ENCODE measurements around the gene MAPKBP1.
A peak's percentile ranks its signal among the peaks of the same experiment; 100 is the strongest.

Gene MAPKBP1

GRCh38 chr15:41843571-41843970 lies 69.3 kb downstream of the MAPKBP1 start:
- peaks cover 27% of the 10 kb centered on the region for H3K36me3 ChIP-seq (ENCODE audit: control insufficient read depth, insufficient read depth, low read length, severe bottlenecking)
- H3K9me3 ChIP-seq (ENCODE audit: control insufficient read depth, low read length) = no peaks in the 10 kb centered on the region
- H3K27me3 ChIP-seq (replicated peaks; ENCODE audit: control insufficient read depth, insufficient read depth, low read length) = no peaks in the 10 kb centered on the region
- no peak overlapping the region for H3K4me3 ChIP-seq (ENCODE audit: low read length)
- H3K9ac ChIP-seq (ENCODE audit: low read length) = no peak overlapping the region
- peaks cover 3% of the 10 kb centered on the region for H3K4me1 ChIP-seq (ENCODE audit: control insufficient read depth, insufficient read depth, low read length)
- no peak for DNase-seq (ENCODE audit: low read depth)

GRCh38 chr15:41844814-41845213 lies 70.5 kb downstream of the MAPKBP1 start:
- H3K9me3 ChIP-seq (ENCODE audit: control insufficient read depth, low read length) = no peaks in the 10 kb centered on the region
- no peak for DNase-seq (ENCODE audit: low read depth)

DNA sequence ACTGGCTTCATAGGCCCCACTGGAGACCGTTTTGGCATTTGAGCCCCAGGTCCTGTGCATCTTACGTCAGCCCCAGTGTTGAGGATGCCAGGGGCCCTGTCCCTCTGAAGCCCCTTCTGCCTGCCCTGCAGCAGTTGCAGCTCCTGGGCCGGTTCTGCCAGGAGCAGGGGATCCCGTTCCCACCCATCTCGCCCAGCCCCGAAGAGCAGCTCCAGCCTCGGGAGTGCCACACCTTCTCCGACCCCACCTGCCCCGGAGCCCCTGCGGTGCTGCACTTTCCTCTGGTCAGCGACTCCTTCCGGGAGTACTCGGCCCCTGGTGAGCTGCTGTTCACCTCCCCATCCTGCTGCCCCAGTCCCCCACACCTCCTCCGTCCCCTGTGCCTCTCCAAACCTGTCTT lies 72.9 kb downstream of the MAPKBP1 start:
- H3K4me3 ChIP-seq (ENCODE audit: low read length) = no peak overlapping the region
- peaks cover 31% of the 10 kb centered on the region for H3K36me3 ChIP-seq (ENCODE audit: control insufficient read depth, insufficient read depth, low read length, severe bottlenecking)
- H3K9ac ChIP-seq (ENCODE audit: low read length) = no peak overlapping the region
- H3K9me3 ChIP-seq (ENCODE audit: control insufficient read depth, low read length) = no peaks in the 10 kb centered on the region
- H3K27me3 ChIP-seq (replicated peaks; ENCODE audit: control insufficient read depth, insufficient read depth, low read length) = peaks cover 18% of the 10 kb centered on the region
- DNase-seq (ENCODE audit: low read depth) = no peak
- no peaks in the 10 kb centered on the region for H3K4me1 ChIP-seq (ENCODE audit: control insufficient read depth, insufficient read depth, low read length)

More at GRCh38 chr15:41844814-41845213, 70.5 kb downstream of the MAPKBP1 start:
- Histone ChIP-seq H3K4me3 (ENCODE audit: low read length) (no peak overlapping the region), H3K9ac (ENCODE audit: low read length) (no peak overlapping the region), H3K36me3 (ENCODE audit: control insufficient read depth, insufficient read depth, low read length, severe bottlenecking) (peaks cover 31% of the 10 kb centered on the region), H3K27me3 (replicated peaks; ENCODE audit: control insufficient read depth, insufficient read depth, low read length) (peaks cover 4% of the 10 kb centered on the region), H3K4me1 (ENCODE audit: control insufficient read depth, insufficient read depth, low read length) (peaks cover 3% of the 10 kb centered on the region)

GRCh38 chr15:41847981-41848380 lies 73.7 kb downstream of the MAPKBP1 start:
- Histone ChIP-seq H3K4me3 (ENCODE audit: low read length) (no peak overlapping the region), H3K4me1 (ENCODE audit: control insufficient read depth, insufficient read depth, low read length) (no peaks in the 10 kb centered on the region), H3K9me3 (ENCODE audit: control insufficient read depth, low read length) (no peaks in the 10 kb centered on the region)

DNA sequence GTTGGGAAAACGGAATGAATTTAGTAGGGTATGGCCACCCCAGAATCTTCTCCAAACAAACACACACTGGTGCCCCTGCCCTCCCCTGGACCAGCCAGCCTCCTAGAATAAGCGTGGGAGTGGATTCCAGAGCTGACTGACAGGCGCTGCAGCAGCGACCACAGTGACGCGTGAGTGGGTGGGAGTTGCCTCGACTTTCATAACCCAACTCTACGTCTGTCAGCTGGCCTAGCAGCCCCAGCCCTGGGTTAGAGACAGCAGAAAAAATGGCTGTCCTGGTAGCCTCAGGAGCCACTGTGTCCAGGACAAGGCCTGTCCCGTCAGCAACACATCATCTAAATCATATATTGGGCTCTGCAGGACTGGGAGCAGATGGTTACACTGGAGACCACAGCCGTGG lies 74.3 kb downstream of the MAPKBP1 start:
- Histone ChIP-seq H3K9ac (ENCODE audit: low read length) (no peak overlapping the region), H3K9me3 (ENCODE audit: control insufficient read depth, low read length) (no peaks in the 10 kb centered on the region), H3K36me3 (ENCODE audit: control insufficient read depth, insufficient read depth, low read length, severe bottlenecking) (peaks cover 26% of the 10 kb centered on the region), H3K4me1 (ENCODE audit: control insufficient read depth, insufficient read depth, low read length) (no peaks in the 10 kb centered on the region), H3K4me3 (ENCODE audit: low read length) (no peak overlapping the region), H3K27me3 (replicated peaks; ENCODE audit: control insufficient read depth, insufficient read depth, low read length) (peaks cover 28% of the 10 kb centered on the region)
- no peak for DNase-seq (ENCODE audit: low read depth)

More at GRCh38 chr15:41847981-41848380, 73.7 kb downstream of the MAPKBP1 start:
- Histone ChIP-seq H3K36me3 (ENCODE audit: control insufficient read depth, insufficient read depth, low read length, severe bottlenecking) (peaks cover 31% of the 10 kb centered on the region), H3K9ac (ENCODE audit: low read length) (no peak overlapping the region), H3K27me3 (replicated peaks; ENCODE audit: control insufficient read depth, insufficient read depth, low read length) (peaks cover 26% of the 10 kb centered on the region)
- DNase-seq (ENCODE audit: low read depth) = no peak

- Histone ChIP-seq H3K4me3 (ENCODE audit: low read length) (no peak overlapping the region), H3K9me3 (ENCODE audit: control insufficient read depth, low read length) (no peaks in the 10 kb centered on the region), H3K36me3 (ENCODE audit: control insufficient read depth, insufficient read depth, low read length, severe bottlenecking) (peaks cover 26% of the 10 kb centered on the region), H3K4me1 (ENCODE audit: control insufficient read depth, insufficient read depth, low read length) (no peaks in the 10 kb centered on the region), H3K9ac (ENCODE audit: low read length) (no peak overlapping the region), H3K27me3 (replicated peaks; ENCODE audit: control insufficient read depth, insufficient read depth, low read length) (peaks cover 34% of the 10 kb centered on the region)
- no peak for DNase-seq (ENCODE audit: low read depth)
Measured at GRCh38 chr15:41849204-41849603, 74.9 kb downstream of the MAPKBP1 start.

DNA sequence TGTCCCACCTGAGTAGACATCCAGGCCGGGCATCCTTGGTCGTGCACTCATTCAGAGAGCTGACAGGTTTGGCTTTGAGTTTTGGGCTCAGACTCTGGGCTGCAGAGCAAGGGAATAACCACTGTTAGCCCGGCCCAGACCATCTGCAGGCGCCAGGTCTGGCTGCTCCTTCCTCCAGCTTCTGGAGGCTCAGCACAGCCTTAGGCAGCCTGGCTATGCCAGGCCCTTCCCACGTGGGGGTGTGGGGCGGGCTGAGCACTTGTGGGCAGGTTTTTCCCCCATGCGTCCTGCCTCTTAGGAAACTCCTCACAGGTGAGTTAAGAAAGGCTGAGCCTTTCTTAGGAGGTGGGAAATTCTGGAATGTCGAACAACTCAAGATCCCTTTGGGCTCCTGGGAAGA lies 75.6 kb downstream of the MAPKBP1 start:
- no peaks in the 10 kb centered on the region for H3K4me1 ChIP-seq (ENCODE audit: control insufficient read depth, insufficient read depth, low read length)
- H3K9me3 ChIP-seq (ENCODE audit: control insufficient read depth, low read length) = no peaks in the 10 kb centered on the region
- H3K27me3 ChIP-seq (replicated peaks; ENCODE audit: control insufficient read depth, insufficient read depth, low read length) = peaks cover 40% of the 10 kb centered on the region
- H3K36me3 ChIP-seq (ENCODE audit: control insufficient read depth, insufficient read depth, low read length, severe bottlenecking) = peaks cover 26% of the 10 kb centered on the region
- H3K4me3 ChIP-seq (ENCODE audit: low read length) = no peak overlapping the region
- DNase-seq (ENCODE audit: low read depth) = no peak
- no peak overlapping the region for H3K9ac ChIP-seq (ENCODE audit: low read length)

DNA sequence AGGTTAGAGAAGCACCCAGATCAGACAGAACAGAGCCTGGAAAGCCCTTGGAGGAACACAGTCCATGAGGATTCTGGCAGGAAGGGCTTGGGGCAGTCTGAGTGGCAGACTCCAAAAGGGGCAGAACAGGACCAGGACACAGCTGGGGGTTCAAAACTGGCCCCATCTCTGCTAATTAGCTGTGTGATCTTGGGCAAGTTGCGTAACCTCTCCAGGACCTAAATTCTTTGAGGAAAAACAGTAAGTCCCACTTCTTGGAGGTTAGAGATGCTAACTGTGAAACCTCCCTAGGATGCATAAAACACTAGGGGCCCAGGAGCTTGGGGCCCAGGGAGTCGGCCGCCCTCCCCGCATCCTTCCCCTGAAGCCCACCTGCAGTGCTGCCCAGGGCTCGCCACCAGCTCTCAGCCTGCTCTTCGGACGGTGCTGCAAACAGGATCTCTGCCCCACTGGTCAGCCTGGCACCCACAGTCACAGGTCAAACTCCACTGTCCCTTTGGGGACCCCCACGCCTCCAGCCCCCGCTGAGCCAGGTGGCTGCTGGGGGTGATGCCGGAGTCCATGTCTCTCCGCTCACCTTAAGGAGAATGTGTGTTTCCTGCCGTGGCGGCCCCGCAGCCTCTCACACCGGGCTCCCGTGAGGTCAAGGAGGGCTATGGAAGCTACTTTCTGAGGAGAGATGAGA lies 76.3 kb downstream of the MAPKBP1 start:
- H3K4me3 ChIP-seq (ENCODE audit: low read length) = no peak overlapping the region
- no peaks in the 10 kb centered on the region for H3K9me3 ChIP-seq (ENCODE audit: control insufficient read depth, low read length)
- H3K36me3 ChIP-seq (ENCODE audit: control insufficient read depth, insufficient read depth, low read length, severe bottlenecking) = peaks cover 26% of the 10 kb centered on the region
- no peak overlapping the region for H3K9ac ChIP-seq (ENCODE audit: low read length)
- H3K27me3 ChIP-seq (replicated peaks; ENCODE audit: control insufficient read depth, insufficient read depth, low read length) = peaks cover 47% of the 10 kb centered on the region
- DNase-seq (ENCODE audit: low read depth) = peak; percentile 2
- H3K4me1 ChIP-seq (ENCODE audit: control insufficient read depth, insufficient read depth, low read length) = no peaks in the 10 kb centered on the region

DNA sequence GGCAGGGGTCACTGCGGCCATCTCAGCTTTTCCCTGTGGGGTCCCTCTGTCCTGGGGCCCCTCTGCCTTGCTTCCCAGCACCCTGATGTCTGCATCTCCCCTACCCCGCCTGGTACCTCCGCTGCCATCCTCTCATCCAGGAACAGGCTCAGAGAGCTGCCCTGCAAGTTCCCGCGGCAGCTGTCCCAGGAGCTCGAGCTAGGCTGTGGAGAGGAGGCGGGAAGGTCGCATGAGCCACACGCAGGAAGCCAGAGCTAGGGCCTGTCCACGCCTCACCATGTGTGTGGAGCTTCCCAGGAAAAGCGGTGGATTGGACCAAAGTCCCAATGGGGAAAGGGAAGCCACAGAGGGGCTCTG lies 76.9 kb downstream of the MAPKBP1 start:
- H3K4me3 ChIP-seq (ENCODE audit: low read length) = no peak overlapping the region
- H3K27me3 ChIP-seq (replicated peaks; ENCODE audit: control insufficient read depth, insufficient read depth, low read length) = peaks cover 51% of the 10 kb centered on the region
- no peak overlapping the region for H3K9ac ChIP-seq (ENCODE audit: low read length)
- H3K9me3 ChIP-seq (ENCODE audit: control insufficient read depth, low read length) = no peaks in the 10 kb centered on the region
- no peak for DNase-seq (ENCODE audit: low read depth)
- H3K4me1 ChIP-seq (ENCODE audit: control insufficient read depth, insufficient read depth, low read length) = no peaks in the 10 kb centered on the region
- H3K36me3 ChIP-seq (ENCODE audit: control insufficient read depth, insufficient read depth, low read length, severe bottlenecking) = peaks cover 26% of the 10 kb centered on the region

GRCh38 chr15:41851755-41852370 lies 77.6 kb downstream of the MAPKBP1 start:
- Histone ChIP-seq H3K4me3 (ENCODE audit: low read length) (no peak overlapping the region), H3K36me3 (ENCODE audit: control insufficient read depth, insufficient read depth, low read length, severe bottlenecking) (peaks cover 20% of the 10 kb centered on the region), H3K27me3 (replicated peaks; ENCODE audit: control insufficient read depth, insufficient read depth, low read length) (peaks cover 51% of the 10 kb centered on the region), H3K4me1 (ENCODE audit: control insufficient read depth, insufficient read depth, low read length) (no peaks in the 10 kb centered on the region), H3K9me3 (ENCODE audit: control insufficient read depth, low read length) (no peaks in the 10 kb centered on the region), H3K9ac (ENCODE audit: low read length) (no peak overlapping the region)
- DNase-seq (ENCODE audit: low read depth) = no peak

GRCh38 chr15:41852736-41853590 lies 78.7 kb downstream of the MAPKBP1 start:
- Histone ChIP-seq H3K9me3 (ENCODE audit: control insufficient read depth, low read length) (no peaks in the 10 kb centered on the region), H3K4me3 (ENCODE audit: low read length) (no peak overlapping the region), H3K9ac (ENCODE audit: low read length) (no peak overlapping the region), H3K36me3 (ENCODE audit: control insufficient read depth, insufficient read depth, low read length, severe bottlenecking) (peaks cover 10% of the 10 kb centered on the region), H3K4me1 (ENCODE audit: control insufficient read depth, insufficient read depth, low read length) (no peaks in the 10 kb centered on the region), H3K27me3 (replicated peaks; ENCODE audit: control insufficient read depth, insufficient read depth, low read length) (peaks cover 51% of the 10 kb centered on the region)
- DNase-seq (ENCODE audit: low read depth) = no peak

All from adipocyte (in vitro differentiated cells).